ENCODE data around the gene HOMER2. TPM values are rescaled to one million over a fixed set of nuclear protein-coding genes. Genes with fewer than 3 reads are reported as not detected.

The HOMER2 gene
- total RNA-seq, 1 donor from 2014 or later: 75.3 TPM

DNA sequence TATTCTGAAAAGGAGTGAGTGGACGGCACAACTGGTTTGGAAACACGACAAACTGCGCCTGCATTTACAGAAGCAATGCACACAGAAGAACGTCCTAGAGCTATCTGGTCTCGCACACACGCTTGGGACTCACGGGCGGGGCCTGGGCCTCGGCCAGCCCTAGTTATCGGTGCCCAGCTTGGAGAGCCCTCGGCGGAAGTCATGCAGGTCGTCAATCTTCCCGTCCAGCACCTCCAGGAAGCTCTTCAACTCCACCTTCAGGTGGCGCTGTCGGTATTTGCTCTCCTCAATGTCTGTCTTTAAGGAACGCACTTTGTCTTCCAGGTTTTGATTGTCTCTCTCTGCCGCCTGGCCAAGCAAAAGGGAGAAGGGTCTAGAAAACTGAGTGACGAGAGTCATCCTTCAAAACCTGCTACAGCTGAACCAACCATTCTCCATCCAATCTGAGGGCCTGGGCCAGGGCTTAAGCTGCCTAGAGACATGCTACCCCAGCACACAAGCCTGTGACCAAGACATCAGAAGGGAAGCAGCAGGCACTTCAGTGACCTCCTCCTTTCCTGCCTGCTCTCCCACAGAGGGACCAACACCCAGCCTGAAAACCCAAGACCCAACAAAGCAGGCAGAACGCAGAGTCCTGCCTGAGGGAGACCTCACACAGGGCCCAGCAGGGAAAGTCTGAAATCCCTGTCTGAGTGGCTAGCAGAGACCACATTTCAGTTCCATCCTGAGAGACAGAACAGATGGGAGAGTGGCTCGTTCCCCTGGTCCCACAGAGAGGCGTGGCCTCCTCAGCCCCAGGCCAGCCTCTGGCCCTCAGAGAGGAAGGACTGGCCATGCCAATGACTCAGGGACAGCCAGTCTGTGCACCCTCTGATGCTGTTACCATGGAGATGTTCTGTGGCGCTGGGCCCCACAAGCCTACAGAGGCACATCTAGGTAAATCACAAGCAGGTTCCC, 102.7 kb downstream of the HOMER2 start:
- H3K36me3 ChIP-seq (ENCODE audit: control insufficient read depth, insufficient read depth, low read length): peaks cover 14% of the 10 kb centered on the region
- no peaks in the 10 kb centered on the region for H3K27me3 ChIP-seq (ENCODE audit: control insufficient read depth, insufficient read depth, low read length)
- FAIRE-seq: no peak
- DNase-seq (ENCODE audit: low read depth): peak; percentile 76
- H3K4me3 ChIP-seq (ENCODE audit: low read depth, low read length): no peak overlapping the region
- TF ChIP-seq CTCF (IDR thresholded peaks at IDR 0.05; ENCODE audit: insufficient read depth, low read length, severe bottlenecking): peak; percentile 95

DNA sequence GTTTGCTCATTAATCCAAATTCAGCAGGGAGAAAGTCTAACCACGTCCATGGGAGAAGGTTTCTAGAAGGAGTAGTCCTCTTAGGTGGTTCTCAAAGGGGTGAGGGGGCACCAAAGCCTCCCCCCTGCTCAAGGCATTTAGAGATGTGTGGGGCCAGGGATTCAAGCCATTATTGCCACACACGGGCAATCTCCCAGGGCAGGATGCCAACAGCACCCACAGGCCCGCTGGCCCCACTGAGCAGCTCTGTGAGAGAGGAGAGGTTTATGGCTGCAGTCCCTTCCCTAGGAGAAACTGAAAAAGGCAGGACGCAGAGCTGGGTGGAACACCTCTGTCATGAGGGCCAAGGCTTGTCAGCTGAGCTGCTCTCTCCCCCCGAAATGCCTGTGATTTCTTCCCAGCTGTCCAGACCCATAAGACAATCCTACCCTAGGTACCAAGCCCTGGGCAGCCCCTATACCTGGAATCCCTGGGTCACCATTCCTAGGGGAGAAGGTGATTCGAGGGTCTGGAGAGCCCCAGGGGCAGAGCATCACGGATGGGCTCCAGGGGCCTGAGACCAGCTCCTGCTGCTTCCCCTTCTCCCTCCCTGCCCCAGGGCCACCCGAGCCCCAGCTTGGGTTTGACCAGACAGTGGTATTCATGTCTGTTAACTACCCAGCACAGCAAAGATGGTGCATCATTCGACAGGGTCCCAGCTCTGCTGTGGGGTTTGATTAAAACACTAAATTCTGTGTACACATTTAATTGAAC, 104.1 kb downstream of the HOMER2 start:
- Histone ChIP-seq H3K36me3 (ENCODE audit: control insufficient read depth, insufficient read depth, low read length) (peaks cover 12% of the 10 kb centered on the region), H3K4me3 (ENCODE audit: low read depth, low read length) (no peak overlapping the region), H3K27me3 (ENCODE audit: control insufficient read depth, insufficient read depth, low read length) (no peaks in the 10 kb centered on the region)
- FAIRE-seq: no peak
- no peak for DNase-seq (ENCODE audit: low read depth)
- no peak for TF ChIP-seq CTCF (IDR thresholded peaks at IDR 0.05; ENCODE audit: insufficient read depth, low read length, severe bottlenecking)

DNA sequence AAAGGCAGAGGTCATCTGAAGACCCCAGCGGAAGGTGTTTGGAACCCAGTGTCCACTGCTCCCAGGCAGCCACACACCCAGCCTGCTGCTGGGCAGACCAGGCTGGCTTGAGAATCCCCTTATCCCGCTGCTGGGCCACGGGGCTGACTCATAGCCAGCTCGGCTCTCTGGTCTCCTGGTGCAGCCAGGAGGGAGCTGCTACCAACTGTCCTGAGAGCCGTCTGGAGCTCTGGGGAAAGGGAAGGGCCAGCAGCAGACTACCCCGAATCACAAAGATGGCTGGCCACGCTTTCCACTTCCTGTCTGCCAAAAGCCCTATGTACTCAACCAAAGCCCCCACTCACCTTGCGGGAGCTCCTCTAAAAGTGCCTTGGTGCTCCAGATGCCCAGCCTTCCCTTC, 104.8 kb downstream of the HOMER2 start:
- TF ChIP-seq CTCF (IDR thresholded peaks at IDR 0.05; ENCODE audit: insufficient read depth, low read length, severe bottlenecking): no peak
- FAIRE-seq (no peak), DNase-seq (ENCODE audit: low read depth) (no peak)
- Histone ChIP-seq H3K27me3 (ENCODE audit: control insufficient read depth, insufficient read depth, low read length) (no peaks in the 10 kb centered on the region), H3K36me3 (ENCODE audit: control insufficient read depth, insufficient read depth, low read length) (peaks cover 10% of the 10 kb centered on the region), H3K4me3 (ENCODE audit: low read depth, low read length) (no peak overlapping the region)

DNA sequence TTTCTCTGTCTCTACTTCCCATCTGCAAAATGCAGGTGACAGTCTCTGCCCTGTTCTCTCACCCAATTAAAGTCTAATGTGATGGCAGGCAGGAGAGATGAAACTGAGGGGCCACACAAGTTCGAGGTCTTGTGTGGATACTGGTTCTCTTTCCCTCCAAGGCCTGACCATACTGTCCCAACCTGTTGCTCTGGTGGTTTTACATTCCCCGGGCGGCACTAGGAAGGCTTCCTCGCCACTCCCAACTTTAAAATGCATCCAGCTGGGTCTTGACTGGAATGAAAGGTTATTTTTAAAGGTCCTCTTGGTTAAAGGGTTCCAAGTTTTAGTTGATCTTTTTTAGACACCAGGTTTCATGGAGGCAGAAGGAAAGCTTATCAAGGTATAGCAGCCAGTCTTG, 105.9 kb downstream of the HOMER2 start:
- Histone ChIP-seq H3K4me3 (ENCODE audit: low read depth, low read length) (no peak overlapping the region), H3K36me3 (ENCODE audit: control insufficient read depth, insufficient read depth, low read length) (peaks cover 8% of the 10 kb centered on the region), H3K27me3 (ENCODE audit: control insufficient read depth, insufficient read depth, low read length) (no peaks in the 10 kb centered on the region)
- DNase-seq (ENCODE audit: low read depth): no peak
- TF ChIP-seq CTCF (IDR thresholded peaks at IDR 0.05; ENCODE audit: insufficient read depth, low read length, severe bottlenecking): no peak
- FAIRE-seq: no peak

- Histone ChIP-seq H3K27me3 (ENCODE audit: control insufficient read depth, insufficient read depth, low read length) (no peaks in the 10 kb centered on the region), H3K4me3 (ENCODE audit: low read depth, low read length) (no peak overlapping the region), H3K36me3 (ENCODE audit: control insufficient read depth, insufficient read depth, low read length) (peaks cover 7% of the 10 kb centered on the region)
- no peak for FAIRE-seq
- no peak for DNase-seq (ENCODE audit: low read depth)
- no peak for TF ChIP-seq CTCF (IDR thresholded peaks at IDR 0.05; ENCODE audit: insufficient read depth, low read length, severe bottlenecking)
Measured at GRCh38 chr15:82845686-82846085, 106.8 kb downstream of the HOMER2 start.
